Measurements from ENCODE around the gene CRELD1. TPM values are rescaled to one million over a fixed set of nuclear protein-coding genes. Genes with fewer than 3 reads are reported as not detected.
A peak's percentile ranks its signal among the peaks of the same experiment; 100 is the strongest.

CRELD1 gene
- total and polyA plus RNA-seq, 2 donors (not counting 1 experiment from before 2014, with no cell fraction given), result 46.8 to 47.6 TPM

DNA sequence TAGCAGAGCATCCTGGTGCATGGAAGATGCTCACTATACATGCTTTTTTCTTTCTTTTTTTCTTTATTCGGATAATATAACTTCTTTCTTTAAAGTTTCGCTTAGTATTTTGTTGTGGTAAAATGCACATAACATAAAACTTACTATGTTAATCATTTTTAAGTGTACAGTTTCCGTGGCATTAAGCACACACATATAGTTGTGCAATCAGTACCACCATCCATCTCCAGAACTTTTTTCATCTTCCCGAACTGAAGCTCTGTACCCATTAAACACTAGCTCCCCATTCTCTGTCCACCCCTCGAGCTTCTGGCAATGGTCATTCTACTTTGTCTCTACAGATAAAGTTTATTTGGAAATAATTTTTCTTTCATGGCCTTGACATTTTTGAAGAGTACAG is 44.2 kb upstream of the CRELD1 start:
- ATAC-seq (ENCODE audit: low read depth), result no peak
- H3K9me3 ChIP-seq (ENCODE audit: control extremely low read depth in 1 of 3, control insufficient read depth in 2 of 3, insufficient read depth in 1 of 3, low read length in 2 of 3), result no peaks in the 10 kb centered on the region
- H3K4me3 ChIP-seq (ENCODE audit: control extremely low read depth in 1 of 5, extremely low read depth in 1 of 5, insufficient read depth in 1 of 5, low read depth in 2 of 5, low read length in 4 of 5), result no peak overlapping the region
- H3K79me2 ChIP-seq (ENCODE audit: control insufficient read depth, insufficient read depth, low read length), result peaks cover 37% of the 10 kb centered on the region
- CTCF ChIA-PET, result interaction anchor here (1.0 to 2.9 kb wide), 2 partner anchors 43 to 173 kb away, joined by 3 to 15 read pairs; partner anchors contain the start of gene CRELD1
- no peaks in the 10 kb centered on the region for H3K9me3 Mint-ChIP-seq (ENCODE audit: insufficient read depth)
- no peak overlapping the region for H3K27ac ChIP-seq (ENCODE audit: low read length in 2 of 2)
- 100% methylated on average over 1 of the region's 5 CpGs for WGBS (ENCODE audit: insufficient coverage)
- H3K4me1 Mint-ChIP-seq, result peaks cover 34% of the 10 kb centered on the region
- H2AFZ ChIP-seq (ENCODE audit: insufficient read depth, low read depth, low read length, poor library complexity, severe bottlenecking), result no peak overlapping the region
- peaks cover 3 to 16% of the 10 kb centered on the region in 2 experiments for H3K36me3 ChIP-seq (replicated peaks in 1 of 2; ENCODE audit: control extremely low read depth in 1 of 2, control insufficient read depth in 1 of 2, extremely low read depth in 1 of 2, insufficient read depth in 2 of 2, low read length in 1 of 2)
- intact Hi-C loops (cut with micrococcal nuclease), result no loop called here
- TF ChIP-seq, protein P1, sequence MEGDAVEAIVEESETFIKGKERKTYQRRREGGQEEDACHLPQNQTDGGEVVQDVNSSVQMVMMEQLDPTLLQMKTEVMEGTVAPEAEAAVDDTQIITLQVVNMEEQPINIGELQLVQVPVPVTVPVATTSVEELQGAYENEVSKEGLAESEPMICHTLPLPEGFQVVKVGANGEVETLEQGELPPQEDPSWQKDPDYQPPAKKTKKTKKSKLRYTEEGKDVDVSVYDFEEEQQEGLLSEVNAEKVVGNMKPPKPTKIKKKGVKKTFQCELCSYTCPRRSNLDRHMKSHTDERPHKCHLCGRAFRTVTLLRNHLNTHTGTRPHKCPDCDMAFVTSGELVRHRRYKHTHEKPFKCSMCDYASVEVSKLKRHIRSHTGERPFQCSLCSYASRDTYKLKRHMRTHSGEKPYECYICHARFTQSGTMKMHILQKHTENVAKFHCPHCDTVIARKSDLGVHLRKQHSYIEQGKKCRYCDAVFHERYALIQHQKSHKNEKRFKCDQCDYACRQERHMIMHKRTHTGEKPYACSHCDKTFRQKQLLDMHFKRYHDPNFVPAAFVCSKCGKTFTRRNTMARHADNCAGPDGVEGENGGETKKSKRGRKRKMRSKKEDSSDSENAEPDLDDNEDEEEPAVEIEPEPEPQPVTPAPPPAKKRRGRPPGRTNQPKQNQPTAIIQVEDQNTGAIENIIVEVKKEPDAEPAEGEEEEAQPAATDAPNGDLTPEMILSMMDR (IDR thresholded peaks at IDR 0.05), result no peak
- H3K4me3 Mint-ChIP-seq, result peak overlapping the region; percentile 99
- no peak overlapping the region for H3K4me2 ChIP-seq (replicated peaks; ENCODE audit: low read depth, low read length, poor library complexity, severe bottlenecking)
- H3K27me3 Mint-ChIP-seq, result no peaks in the 10 kb centered on the region
- no peaks in the 10 kb centered on the region for H3K27me3 ChIP-seq (replicated peaks in 1 of 4; ENCODE audit: control extremely low read depth in 1 of 4, control insufficient read depth in 3 of 4, insufficient read depth in 4 of 4, low read length in 3 of 4)
- peak overlapping the region; percentile 41 for H3K27ac Mint-ChIP-seq
- DNase-seq, result no peak
- no peaks in the 10 kb centered on the region for H4K20me1 ChIP-seq (ENCODE audit: control insufficient read depth, insufficient read depth, low read length, poor library complexity, severe bottlenecking)
- H3K4me1 ChIP-seq (ENCODE audit: control insufficient read depth in 2 of 2, insufficient read depth in 2 of 2, low read length in 2 of 2), result peaks cover 17 to 20% of the 10 kb centered on the region in 2 donors
- POLR2A ChIA-PET, result interaction anchor here (1.3 to 3.1 kb wide), 2 partner anchors 44 to 156 kb away, joined by 3 to 19 read pairs; partner anchors contain the start of gene CRELD1
- no peak overlapping the region for H3K9ac ChIP-seq (ENCODE audit: low read length)

DNA sequence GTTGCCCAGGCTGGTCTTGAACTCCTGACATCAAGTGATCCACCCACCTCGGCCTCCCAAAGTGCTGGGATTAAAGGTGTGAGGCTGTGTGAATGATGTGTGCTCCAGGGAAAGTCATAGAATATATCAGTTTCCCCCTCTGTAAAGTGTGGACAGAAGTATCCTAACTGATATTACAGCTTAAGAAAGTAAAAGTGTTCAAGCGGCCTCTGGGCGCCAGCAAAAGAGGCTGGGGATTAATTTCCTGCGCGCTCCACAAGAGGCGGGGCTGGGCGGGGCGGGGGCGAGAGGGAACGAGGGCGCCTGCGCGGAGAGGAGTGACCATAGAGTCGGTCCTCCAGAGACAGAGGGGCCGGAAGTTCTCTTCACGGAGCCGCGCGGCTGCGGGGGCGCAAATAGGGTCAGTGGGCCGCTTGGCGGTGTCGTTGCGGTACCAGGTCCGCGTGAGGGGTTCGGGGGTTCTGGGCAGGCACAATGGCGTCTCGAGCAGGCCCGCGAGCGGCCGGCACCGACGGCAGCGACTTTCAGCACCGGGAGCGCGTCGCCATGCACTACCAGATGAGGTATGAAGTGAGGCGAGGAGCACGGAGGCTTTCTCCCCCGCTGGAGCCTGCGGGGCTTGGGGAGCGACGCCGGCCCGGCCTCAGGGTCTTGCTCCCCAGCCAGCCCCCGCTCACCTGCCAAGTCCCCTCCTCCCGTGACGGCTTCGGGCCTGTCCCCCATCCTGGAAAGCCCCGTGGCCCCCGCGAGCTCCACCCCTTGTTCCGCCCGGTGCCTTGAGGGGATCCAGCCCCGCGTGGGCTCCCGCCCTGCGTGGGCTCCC is 43.2 kb upstream of the CRELD1 start, which contains the start of gene JAGN1:
Gene JAGN1, plus strand, starts transcription at position 362 of the 823 bp plus-strand sequence. Its CDS starts 113 bp downstream, at position 475.
- Histone ChIP-seq H2AFZ (ENCODE audit: insufficient read depth, low read depth, low read length, poor library complexity, severe bottlenecking) (peak within 1 kb of the TSS; percentile 83), H3K36me3 (replicated peaks in 1 of 2; ENCODE audit: control extremely low read depth in 1 of 2, control insufficient read depth in 1 of 2, extremely low read depth in 1 of 2, insufficient read depth in 2 of 2, low read length in 1 of 2) (peaks cover 3 to 16% of the 10 kb centered on the region in 2 experiments), H3K4me3 (ENCODE audit: control extremely low read depth in 1 of 5, extremely low read depth in 1 of 5, insufficient read depth in 1 of 5, low read depth in 2 of 5, low read length in 4 of 5) (peak within 1 kb of the TSS; percentile 81 to 99 (median 98)), H3K9me3 (ENCODE audit: control extremely low read depth in 1 of 3, control insufficient read depth in 2 of 3, insufficient read depth in 1 of 3, low read length in 2 of 3) (no peaks in the 10 kb centered on the region), H3K9ac (ENCODE audit: low read length) (peak within 1 kb of the TSS; percentile 100), H3K27ac (ENCODE audit: low read length in 2 of 2) (peak within 1 kb of the TSS; percentile 100), H3K27me3 (replicated peaks in 1 of 4; ENCODE audit: control extremely low read depth in 1 of 4, control insufficient read depth in 3 of 4, insufficient read depth in 4 of 4, low read length in 3 of 4) (no peaks in the 10 kb centered on the region), H4K20me1 (ENCODE audit: control insufficient read depth, insufficient read depth, low read length, poor library complexity, severe bottlenecking) (no peaks in the 10 kb centered on the region), H3K4me2 (replicated peaks; ENCODE audit: low read depth, low read length, poor library complexity, severe bottlenecking) (peak within 1 kb of the TSS; percentile 75), H3K4me1 (ENCODE audit: control insufficient read depth in 2 of 2, insufficient read depth in 2 of 2, low read length in 2 of 2) (peaks cover 17 to 24% of the 10 kb centered on the region in 2 donors), H3K79me2 (ENCODE audit: control insufficient read depth, insufficient read depth, low read length) (peaks cover 41% of the 10 kb centered on the region)
- no peak for TF ChIP-seq EZH2 (IDR thresholded peaks at IDR 0.05; ENCODE audit: borderline replicate concordance, insufficient read depth, low read depth, low read length, poor library complexity, severe bottlenecking)
- TF ChIP-seq, protein P1 (IDR thresholded peaks at IDR 0.05), result no peak
- DNase-seq (peak; percentile 95), ATAC-seq (ENCODE audit: low read depth) (peak; percentile 84)
- intact Hi-C loops (cut with micrococcal nuclease), result loop anchor here (1.0 to 5.0 kb wide), 10 partner anchors 43 to 430 kb away; partner anchors contain the start of genes ARPC4, BRPF1, CRELD1 and EMC3
- POLR2A ChIA-PET, result interaction anchor here (0.5 to 3.1 kb wide), 14 partner anchors 43 to 494 kb away, joined by 3 to 19 read pairs (median 4); partner anchors contain the start of genes ARPC4, BRPF1, CRELD1 and IRAK2
- H3K4me1 Mint-ChIP-seq, result peaks cover 38% of the 10 kb centered on the region
- H3K27ac Mint-ChIP-seq, result peak within 1 kb of the TSS; percentile 99
- H3K4me3 Mint-ChIP-seq, result peak within 1 kb of the TSS; percentile 99
- H3K9me3 Mint-ChIP-seq (ENCODE audit: insufficient read depth), result no peaks in the 10 kb centered on the region
- WGBS (ENCODE audit: insufficient coverage), result 0% methylated on average over 61 of the region's 62 CpGs
- CTCF ChIA-PET, result interaction anchor here (1.6 to 2.9 kb wide), 3 partner anchors 22 to 163 kb away, joined by 4 to 15 read pairs (median 6); partner anchors contain the start of gene CRELD1
- H3K27me3 Mint-ChIP-seq, result no peaks in the 10 kb centered on the region

Measured in B cell (primary cell).